ENCODE measurements around the gene RRAS.

Gene RRAS

DNA sequence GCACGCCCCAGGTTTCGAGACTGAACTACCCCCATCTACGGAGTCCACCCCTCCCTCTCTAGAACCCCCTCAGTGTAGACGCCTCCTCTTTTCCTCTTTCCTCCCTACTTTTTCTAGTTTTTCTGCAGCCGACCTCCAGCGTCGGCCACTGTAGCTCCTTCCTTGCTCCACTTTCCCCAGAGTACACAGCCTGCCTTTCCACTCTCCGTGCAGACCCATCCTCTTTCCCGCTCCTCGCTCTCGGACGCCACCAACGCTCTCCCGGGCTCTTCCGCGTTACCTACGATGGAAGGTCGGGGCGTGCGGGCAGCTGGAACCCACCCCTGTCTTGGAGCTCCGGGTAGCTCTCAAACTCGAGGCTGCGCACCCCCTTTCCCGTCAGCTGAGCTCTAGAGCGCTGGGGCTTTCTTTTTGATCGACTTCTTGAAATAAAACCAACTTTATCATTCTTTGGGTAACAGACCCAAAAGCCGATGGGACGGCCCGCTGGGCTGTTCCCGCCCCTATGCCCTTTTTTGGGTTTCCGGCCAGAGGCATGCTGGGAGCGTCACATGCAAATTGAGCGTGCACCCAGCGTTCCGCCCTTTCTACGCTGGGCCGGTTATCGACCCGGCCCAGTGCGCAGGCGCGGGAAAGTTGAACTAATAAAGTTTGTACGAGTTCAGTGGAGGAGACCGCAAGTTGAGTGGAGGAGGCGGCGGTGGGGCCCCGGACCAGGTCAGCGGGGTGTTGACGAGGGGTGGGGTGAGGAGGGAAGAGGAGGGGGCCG is 25.6 kb upstream of the RRAS start, which contains the start of the genes BCL2L12 and IRF3:
Gene BCL2L12, plus strand, starts transcription at position 583 of the 769 bp plus-strand sequence. CDS start 760 bp downstream, outside the sequence.
Gene IRF3, minus strand, starts transcription at position 507 of the 769 bp plus-strand sequence. CDS start 1,019 bp downstream, outside the sequence.
- peak within 1 kb of the TSS; percentile 82 for H3K4me3 ChIP-seq (replicated peaks; ENCODE audit: insufficient read depth, low read length)
- TF ChIP-seq, protein P1, sequence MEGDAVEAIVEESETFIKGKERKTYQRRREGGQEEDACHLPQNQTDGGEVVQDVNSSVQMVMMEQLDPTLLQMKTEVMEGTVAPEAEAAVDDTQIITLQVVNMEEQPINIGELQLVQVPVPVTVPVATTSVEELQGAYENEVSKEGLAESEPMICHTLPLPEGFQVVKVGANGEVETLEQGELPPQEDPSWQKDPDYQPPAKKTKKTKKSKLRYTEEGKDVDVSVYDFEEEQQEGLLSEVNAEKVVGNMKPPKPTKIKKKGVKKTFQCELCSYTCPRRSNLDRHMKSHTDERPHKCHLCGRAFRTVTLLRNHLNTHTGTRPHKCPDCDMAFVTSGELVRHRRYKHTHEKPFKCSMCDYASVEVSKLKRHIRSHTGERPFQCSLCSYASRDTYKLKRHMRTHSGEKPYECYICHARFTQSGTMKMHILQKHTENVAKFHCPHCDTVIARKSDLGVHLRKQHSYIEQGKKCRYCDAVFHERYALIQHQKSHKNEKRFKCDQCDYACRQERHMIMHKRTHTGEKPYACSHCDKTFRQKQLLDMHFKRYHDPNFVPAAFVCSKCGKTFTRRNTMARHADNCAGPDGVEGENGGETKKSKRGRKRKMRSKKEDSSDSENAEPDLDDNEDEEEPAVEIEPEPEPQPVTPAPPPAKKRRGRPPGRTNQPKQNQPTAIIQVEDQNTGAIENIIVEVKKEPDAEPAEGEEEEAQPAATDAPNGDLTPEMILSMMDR (IDR thresholded peaks at IDR 0.05; ENCODE audit: insufficient read depth, low read length), result no peak
- TF ChIP-seq, protein P2, sequence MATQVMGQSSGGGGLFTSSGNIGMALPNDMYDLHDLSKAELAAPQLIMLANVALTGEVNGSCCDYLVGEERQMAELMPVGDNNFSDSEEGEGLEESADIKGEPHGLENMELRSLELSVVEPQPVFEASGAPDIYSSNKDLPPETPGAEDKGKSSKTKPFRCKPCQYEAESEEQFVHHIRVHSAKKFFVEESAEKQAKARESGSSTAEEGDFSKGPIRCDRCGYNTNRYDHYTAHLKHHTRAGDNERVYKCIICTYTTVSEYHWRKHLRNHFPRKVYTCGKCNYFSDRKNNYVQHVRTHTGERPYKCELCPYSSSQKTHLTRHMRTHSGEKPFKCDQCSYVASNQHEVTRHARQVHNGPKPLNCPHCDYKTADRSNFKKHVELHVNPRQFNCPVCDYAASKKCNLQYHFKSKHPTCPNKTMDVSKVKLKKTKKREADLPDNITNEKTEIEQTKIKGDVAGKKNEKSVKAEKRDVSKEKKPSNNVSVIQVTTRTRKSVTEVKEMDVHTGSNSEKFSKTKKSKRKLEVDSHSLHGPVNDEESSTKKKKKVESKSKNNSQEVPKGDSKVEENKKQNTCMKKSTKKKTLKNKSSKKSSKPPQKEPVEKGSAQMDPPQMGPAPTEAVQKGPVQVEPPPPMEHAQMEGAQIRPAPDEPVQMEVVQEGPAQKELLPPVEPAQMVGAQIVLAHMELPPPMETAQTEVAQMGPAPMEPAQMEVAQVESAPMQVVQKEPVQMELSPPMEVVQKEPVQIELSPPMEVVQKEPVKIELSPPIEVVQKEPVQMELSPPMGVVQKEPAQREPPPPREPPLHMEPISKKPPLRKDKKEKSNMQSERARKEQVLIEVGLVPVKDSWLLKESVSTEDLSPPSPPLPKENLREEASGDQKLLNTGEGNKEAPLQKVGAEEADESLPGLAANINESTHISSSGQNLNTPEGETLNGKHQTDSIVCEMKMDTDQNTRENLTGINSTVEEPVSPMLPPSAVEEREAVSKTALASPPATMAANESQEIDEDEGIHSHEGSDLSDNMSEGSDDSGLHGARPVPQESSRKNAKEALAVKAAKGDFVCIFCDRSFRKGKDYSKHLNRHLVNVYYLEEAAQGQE (IDR thresholded peaks at IDR 0.05; ENCODE audit: insufficient replicate concordance, low read depth), result no peak
- TF ChIP-seq GABPA (IDR thresholded peaks at IDR 0.05; ENCODE audit: low read depth) (no peak), SPI1 (IDR thresholded peaks at IDR 0.05; ENCODE audit: borderline replicate concordance, low read depth) (no peak), POLR2AphosphoS5 (IDR thresholded peaks at IDR 0.05; ENCODE audit: low read depth) (no peak; the same call in 1 of the 2 replicates)
- H3K27ac ChIP-seq (replicated peaks), result peak within 1 kb of the TSS; percentile 79
- peak; percentile 94 to 98 for DNase-seq (ENCODE audit: low read depth in 1 of 2, low spot score in 1 of 2)
- H3K27me3 ChIP-seq (ENCODE audit: insufficient read depth, poor library complexity, severe bottlenecking), result no peaks in the 10 kb centered on the region

DNA sequence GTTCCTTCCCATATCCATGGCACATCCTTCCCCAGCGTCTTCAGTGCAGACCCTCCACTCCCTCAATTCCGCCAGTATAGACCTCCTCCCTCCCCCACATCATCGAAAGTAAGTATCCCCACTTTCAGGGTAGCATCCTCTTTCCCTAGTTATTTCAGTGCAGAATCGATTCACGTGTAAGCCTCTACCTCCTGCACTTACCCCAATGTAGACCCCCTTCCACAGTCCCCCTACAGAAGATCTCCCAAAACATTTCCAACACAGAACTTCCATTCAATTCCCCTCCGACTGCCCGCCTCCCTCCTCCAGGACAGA is 25.1 kb upstream of the RRAS start:
- no peak for TF ChIP-seq GABPA (IDR thresholded peaks at IDR 0.05; ENCODE audit: low read depth)
- H3K27me3 ChIP-seq (ENCODE audit: insufficient read depth, poor library complexity, severe bottlenecking), result no peaks in the 10 kb centered on the region
- peak overlapping the region; percentile 82 for H3K4me3 ChIP-seq (replicated peaks; ENCODE audit: insufficient read depth, low read length)
- no peak for DNase-seq (ENCODE audit: low read depth in 1 of 2, low spot score in 1 of 2)
- H3K27ac ChIP-seq (replicated peaks), result peak overlapping the region; percentile 79

DNA sequence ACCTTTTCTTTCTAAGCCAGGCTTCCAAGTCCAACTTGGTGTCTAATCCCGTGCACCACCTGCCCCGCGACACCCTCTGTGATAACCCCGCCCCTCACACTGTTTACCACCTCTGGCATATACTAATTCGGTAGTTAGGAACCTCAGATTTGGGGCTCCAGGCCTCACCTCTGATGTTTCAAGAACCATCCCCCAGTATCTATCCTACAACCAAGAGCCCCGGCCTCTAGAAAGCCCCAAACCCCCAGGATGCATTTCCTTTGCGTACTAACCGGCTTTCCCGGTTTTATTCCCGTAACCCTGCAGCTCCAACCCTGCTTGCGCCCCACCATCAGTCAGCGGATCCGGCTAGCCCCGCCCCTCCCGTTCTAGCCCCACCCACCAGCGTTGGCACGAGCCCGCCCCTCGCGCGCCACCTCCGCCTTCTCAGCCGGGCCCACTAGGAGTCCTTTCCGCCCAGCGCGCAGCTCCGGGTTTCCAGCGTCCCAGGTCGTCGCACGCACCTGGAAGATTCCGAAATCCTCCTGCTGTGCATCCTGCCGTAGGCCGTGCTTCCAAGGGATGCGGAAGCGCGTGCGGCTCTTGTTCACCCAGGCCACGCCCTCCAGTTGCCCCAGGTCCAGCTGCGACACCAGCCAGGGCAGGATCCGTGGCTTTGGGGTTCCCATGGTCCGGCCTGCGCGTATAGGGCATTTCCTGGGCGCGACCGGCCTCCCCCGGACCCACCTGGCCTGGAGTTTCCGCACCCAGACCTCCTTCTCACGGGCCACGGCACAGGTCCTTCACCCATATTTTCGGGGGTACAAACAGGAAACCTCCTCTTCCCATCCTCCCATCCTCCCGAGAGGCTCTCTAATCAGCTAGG is 24.5 kb upstream of the RRAS start:
- Histone ChIP-seq H3K27ac (replicated peaks) (peak overlapping the region; percentile 79), H3K4me3 (replicated peaks; ENCODE audit: insufficient read depth, low read length) (peak overlapping the region; percentile 82), H3K27me3 (ENCODE audit: insufficient read depth, poor library complexity, severe bottlenecking) (no peaks in the 10 kb centered on the region)
- DNase-seq (ENCODE audit: low read depth in 1 of 2, low spot score in 1 of 2), result peak; percentile 83 to 90
- peak; percentile 65 for TF ChIP-seq POLR2AphosphoS5 (IDR thresholded peaks at IDR 0.05; ENCODE audit: low read depth)
- TF ChIP-seq, protein P2 (IDR thresholded peaks at IDR 0.05; ENCODE audit: insufficient replicate concordance, low read depth), result no peak
- TF ChIP-seq GABPA (IDR thresholded peaks at IDR 0.05; ENCODE audit: low read depth), result no peak
- TF ChIP-seq, protein P1 (IDR thresholded peaks at IDR 0.05; ENCODE audit: insufficient read depth, low read length), result no peak
- no peak for TF ChIP-seq SPI1 (IDR thresholded peaks at IDR 0.05; ENCODE audit: borderline replicate concordance, low read depth)

DNA sequence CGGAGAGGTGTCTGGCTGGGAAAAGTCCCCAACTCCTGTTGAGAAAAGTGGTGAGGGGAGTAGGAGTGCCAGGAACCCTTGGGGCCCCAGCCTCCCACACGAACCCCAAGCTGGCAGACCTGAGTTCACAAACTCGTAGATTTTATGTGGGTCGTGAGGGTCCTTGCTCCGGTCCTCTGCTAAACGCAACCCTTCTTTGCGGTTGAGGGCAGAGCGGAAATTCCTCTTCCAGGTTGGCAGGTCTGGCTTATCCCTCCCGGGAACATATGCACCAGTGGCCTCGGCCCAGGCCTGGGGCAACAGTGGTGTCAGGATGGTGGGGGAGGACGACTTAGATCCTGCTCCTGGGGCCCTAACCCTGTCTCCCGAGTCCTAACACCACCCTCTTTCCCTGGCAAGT is 23.3 kb upstream of the RRAS start:
- no peak for DNase-seq (ENCODE audit: low read depth in 1 of 2, low spot score in 1 of 2)
- H3K27ac ChIP-seq (replicated peaks), result no peak overlapping the region
- H3K27me3 ChIP-seq (ENCODE audit: insufficient read depth, poor library complexity, severe bottlenecking), result no peaks in the 10 kb centered on the region
- TF ChIP-seq SPI1 (IDR thresholded peaks at IDR 0.05; ENCODE audit: borderline replicate concordance, low read depth), result no peak
- no peak for TF ChIP-seq POLR2AphosphoS5 (IDR thresholded peaks at IDR 0.05; ENCODE audit: low read depth)
- no peak for TF ChIP-seq GABPA (IDR thresholded peaks at IDR 0.05; ENCODE audit: low read depth)
- TF ChIP-seq, protein P1 (IDR thresholded peaks at IDR 0.05; ENCODE audit: insufficient read depth, low read length), result no peak
- TF ChIP-seq, protein P2 (IDR thresholded peaks at IDR 0.05; ENCODE audit: insufficient replicate concordance, low read depth), result no peak
- H3K4me3 ChIP-seq (replicated peaks; ENCODE audit: insufficient read depth, low read length), result no peak overlapping the region
